Activated gamma-delta T cell (primary cell): ENCODE results near the gene HACD1.
"Not testable (repeated sequence)": the region's sequence is repeated elsewhere in the genome, so short reads cannot be mapped to it uniquely, and the experiment has no call there.

ENCODE experiments used
- DNase-seq: peaks from one replicate; lab custom pipeline; 2025; lab: John Stamatoyannopoulos, UW

Gene HACD1

DNA sequence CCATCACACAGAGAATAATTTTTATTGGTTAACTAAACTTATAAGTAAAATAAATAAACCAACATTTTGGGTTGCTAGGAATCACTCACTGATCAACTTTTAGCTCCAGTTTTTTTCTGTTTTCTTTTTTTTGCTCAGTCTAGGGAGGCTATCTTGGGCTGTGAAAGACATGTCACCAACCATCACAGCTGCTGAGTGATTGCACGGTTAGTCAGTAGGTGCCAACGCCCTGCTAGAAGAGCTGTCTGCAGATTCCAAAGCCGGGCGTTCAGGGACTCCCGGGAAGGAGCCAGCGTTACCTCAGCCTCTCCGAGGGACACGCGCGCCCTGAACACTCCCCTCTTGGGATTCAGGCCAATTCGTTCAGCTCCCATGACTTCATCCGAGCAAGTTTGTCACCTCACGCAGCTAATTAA, 26.2 kb upstream of the HACD1 start:
- DNase-seq = peak; percentile 13

- DNase-seq = no peak
Observed at GRCh38 chr10:17640331-17640816, 23.2 kb upstream of the HACD1 start.

DNA sequence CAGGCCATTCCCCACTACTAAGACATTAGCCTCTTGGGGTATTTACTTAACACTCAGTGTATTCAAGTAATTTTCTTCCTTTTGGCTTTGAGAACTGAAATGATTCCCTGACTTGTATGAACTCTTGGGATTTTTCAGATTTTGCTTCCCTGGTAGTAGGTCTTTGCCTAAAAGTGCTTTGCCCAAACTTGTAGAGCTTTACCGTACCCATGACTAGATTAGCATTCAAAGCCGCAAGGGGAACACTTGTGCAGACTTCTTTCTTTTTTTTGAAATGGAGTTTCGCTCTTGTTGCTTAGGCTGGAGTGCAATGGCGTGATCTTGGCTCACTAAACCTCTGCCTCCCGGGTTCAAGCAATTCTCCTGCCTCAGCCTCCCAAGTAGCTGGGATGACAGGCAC, 20.7 kb upstream of the HACD1 start:
- no peak for DNase-seq

GRCh38 chr10:17633353-17633752, 16.2 kb upstream of the HACD1 start:
- no peak for DNase-seq

GRCh38 chr10:17632590-17632989, 15.4 kb upstream of the HACD1 start:
- not testable (repeated sequence) for DNase-seq

DNA sequence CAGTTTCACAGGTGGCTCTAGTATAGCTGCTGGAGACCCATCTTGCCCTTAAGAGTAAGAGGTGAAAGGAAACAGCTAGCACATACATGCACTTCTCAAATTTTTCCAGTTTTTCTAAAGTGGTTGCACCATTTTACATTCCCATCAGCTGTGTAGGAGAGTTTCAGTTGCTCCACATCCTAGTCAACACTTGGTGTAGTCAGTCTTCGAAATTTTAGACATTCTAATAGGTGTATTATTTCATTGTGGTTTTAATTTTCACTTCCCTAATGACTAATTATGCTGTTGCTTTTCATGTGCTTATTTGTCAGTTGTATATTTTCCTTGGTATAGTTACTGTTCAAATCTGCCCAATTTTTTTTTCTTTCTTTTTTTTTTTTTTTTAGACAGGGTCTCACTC, 9.5 kb upstream of the HACD1 start:
- no peak for DNase-seq

DNA sequence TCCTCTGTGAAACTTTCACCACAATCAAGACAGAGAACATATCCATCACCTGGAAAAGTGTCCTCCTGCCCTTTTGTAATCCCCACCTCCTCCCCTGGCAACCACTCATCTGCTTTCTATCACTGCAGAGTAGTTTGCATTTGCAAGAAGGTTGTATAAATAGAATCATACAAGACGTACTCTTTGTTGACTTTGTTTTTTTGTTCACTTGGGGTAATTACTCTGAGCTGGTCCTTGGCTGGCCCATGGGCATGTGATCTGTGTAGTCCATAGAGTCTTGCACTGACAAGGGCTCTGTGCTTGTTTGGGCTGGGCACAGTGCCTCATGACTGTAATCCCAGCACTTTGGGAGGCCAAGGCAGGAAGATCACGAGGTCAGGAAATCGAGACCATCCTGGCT, 7.8 kb upstream of the HACD1 start:
- no peak for DNase-seq

DNA sequence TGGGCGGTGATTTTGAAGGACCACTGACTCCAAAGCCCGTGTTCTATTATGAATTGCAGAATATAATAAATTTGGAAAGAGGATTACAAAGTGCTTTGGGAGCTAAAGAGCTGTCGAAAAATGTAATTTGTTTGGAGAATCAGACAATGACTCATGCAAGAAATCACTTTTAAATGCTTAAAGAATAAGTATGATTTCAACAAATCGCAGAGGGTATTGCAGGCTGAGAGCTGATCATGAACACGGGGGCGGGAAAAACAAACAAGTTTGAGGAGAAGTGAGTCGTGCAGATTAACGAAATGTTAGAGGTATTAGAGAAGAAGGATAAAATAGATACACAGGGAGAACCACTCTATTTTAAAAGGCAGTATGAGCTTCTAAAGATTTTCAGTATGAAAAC, 4.9 kb upstream of the HACD1 start:
- DNase-seq = no peak

GRCh38 chr10:17616403-17617030, 657 bp downstream of the HACD1 start:
- peak; percentile 21 for DNase-seq

DNA sequence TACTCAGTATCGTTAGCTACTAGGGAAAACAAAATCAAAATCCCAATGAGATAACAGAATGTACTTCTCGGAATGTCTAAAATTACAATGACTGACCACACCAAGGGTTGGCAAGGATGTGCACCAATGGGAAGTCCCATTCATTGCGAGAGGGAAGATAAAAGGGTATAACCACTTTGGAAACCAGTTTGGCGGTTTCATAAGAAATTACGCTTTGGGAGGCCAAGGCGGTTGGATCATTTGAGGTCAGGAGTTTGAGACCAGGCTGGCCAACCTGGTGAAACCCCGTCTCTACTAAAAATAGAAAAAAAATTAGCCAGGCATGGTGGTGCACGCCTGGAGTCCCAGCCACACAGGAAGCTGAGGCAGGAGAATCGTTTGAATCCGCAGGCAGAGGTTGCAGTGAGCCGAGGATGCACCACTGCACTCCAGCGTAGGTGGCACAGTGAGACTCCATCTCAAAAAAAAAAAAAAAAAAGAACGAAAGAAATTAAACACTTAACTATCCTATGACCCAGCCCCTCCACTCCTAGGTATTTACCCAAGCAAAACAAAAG, 7.6 kb downstream of the HACD1 start:
- DNase-seq = no peak

DNA sequence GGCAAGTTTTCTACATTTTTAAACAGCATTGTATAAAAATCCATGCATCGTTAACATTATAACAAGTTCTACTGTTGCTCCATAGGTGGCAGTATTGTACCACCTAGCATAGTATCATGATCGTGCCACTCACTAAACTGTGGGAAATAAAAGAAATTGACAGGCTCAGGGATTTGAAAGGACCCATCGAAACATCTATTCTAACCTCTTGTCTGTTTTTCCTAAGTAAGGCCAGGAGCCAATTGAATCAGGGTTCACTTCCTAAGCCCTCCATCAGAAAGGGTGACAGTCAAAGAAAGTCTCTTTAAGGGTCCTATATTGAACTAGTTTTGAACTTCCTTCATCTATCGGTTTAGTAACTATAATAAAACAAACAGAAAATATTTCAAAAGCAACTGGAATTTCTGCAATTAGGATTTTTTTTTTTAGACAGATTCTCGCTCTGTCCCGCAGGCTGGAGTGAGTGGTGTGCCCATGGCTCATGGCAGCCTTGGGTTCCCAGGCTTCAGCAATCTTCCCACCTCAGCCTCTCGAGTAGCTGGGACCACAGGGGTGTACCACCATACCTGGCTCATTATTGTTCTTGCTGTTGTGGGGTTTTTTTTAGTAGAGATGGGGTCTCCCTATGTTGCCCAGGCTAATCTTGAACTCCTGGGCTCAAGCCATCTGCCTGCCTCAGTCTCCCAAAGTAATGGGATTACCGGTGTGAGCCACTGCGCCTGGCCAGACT, 9.4 kb downstream of the HACD1 start:
- no peak for DNase-seq

GRCh38 chr10:17607060-17607459, 10.1 kb downstream of the HACD1 start:
- DNase-seq = no peak

DNA sequence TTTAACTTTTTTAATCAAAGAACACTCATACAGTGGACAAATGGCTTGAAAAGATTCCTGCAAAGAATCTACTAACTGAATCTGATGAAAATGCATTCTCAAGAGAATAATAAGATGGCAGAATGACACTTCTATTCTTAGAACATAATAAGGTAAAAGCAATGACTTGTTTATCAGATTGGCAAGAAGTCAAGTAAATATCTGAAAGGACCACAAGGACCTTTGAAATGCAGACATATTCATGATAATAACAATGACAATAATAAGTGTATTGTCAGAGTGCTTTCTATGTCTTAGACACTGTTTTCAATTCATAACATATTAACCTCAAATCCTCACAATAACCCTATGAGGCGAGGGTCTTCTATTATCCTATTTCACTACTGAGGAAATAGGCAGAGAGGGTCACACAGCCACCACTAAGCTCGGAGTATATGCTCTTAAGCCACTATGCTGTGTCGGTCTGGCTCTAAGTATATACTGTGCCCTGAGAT, 10.6 kb downstream of the HACD1 start:
- DNase-seq = no peak

GRCh38 chr10:17605936-17606335, 11.2 kb downstream of the HACD1 start:
- DNase-seq = no peak

- no peak for DNase-seq
Observed at GRCh38 chr10:17599089-17599488, 18.1 kb downstream of the HACD1 start.

DNA sequence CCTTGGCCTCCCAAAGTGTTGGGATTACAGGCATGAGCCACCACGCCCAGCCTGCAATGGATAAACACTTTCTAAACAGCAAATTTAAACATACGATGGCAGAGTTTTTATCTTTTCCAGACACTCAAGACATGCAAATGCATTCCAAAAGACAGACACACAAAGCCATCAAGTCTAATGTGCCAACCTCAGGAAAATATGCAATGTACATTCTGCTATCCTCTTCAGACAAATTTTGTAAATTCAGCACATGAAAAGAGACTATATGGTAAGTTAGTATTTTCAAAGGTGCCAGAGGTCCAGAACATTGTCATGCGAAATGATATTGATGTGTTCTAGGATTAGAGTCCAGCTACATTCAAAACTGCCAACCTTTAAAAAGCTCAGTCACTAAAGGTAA, 19.8 kb downstream of the HACD1 start:
- DNase-seq = no peak

DNA sequence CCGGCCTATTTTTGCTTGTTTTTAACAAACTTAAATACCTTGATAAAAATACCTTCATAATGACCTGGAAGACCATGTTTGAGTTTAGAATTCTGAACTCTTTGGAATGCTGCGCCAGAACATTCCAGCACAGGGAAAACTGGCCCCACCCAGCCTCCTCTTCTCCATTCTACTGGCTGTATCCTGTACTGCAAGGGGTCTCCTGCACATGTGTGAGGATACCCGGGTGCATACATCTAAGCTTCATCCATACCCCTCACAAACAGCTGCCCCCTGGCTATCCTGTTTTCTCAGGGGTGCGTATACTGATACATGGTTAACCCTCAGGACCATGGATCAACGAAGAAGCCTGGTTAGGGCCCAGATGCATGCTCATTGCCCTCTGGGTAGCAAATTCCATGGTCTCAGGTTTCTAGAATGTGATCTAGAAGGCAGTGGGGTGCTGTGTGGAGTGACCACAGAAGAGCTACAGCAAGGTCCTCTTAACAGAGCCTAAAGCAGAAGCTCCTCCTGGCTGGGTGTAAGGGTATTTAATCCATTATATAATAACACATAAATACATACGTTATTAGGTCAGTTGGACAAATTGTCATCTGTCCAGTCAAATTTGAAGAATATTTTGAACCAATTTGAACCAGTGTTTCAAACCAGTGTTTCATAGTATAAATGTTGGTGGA, 26.1 kb downstream of the HACD1 start:
- DNase-seq = no peak

- not testable (repeated sequence) for DNase-seq
Observed at GRCh38 chr10:17589316-17589715, 27.9 kb downstream of the HACD1 start.

DNA sequence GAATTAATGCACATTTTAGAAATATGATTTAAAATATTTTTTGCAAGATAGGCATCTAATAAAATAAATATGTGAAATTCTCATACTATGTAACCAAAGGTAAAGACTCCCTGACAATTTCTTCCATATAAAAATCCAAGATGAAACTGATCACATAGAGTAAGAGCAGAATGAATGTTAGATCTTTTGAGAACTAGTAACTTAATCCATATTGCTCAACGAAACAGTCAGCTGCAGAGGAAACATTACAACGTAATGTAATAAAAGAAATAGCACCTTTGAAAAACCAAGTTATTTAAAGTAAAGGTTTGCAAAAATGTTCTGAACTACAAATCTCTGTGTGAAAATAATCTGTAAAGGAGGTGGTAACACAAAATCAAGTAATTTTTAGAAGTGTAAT, 28.8 kb downstream of the HACD1 start:
- no peak for DNase-seq

DNA sequence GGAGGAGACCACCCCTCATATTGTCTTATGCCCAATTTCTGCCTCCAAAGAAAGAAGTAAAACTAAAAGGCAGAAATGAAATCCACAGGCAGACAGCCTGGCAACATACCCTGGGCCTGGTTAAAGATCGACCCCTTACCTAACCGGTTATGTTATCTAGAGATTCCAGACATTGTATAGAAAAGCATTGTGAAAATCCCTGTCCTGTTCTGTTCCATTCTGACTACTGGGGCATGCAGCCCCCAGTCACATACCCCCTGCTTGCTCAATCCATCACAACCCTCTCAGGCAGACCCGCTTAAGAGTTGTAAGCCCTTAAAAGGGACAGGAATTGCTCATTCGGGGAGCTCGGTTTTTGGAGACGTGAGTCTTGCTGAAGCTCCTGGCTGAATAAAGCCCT, 29.9 kb downstream of the HACD1 start:
- not testable (repeated sequence) for DNase-seq

GRCh38 chr10:17586821-17587234, 30.3 kb downstream of the HACD1 start:
- DNase-seq = no peak

DNA sequence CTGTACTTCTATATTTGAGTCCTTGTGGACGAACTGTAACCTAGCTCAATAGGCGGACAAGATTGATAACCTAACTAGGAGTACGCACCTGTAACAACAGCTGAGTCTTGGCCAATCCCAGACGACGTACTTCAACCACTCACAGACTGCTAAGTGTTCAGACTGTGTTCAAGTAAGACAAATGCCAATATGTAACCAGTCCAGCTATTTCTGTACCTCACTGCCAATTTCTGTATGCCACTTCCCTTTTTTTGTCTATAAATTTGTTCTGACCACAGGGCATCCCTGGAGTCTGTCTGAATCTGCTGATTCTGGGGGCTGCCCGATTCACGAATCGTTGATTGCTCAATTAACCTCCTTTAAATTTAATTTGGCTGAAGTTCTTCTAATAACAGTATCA, 32.2 kb downstream of the HACD1 start:
- DNase-seq = no peak

- no peak for DNase-seq
Observed at GRCh38 chr10:17580885-17581284, 36.3 kb downstream of the HACD1 start.
